HG02885 (cell line): ENCODE data around the gene CARM1.
A peak's percentile ranks its signal among the peaks of the same experiment; 100 is the strongest.
"Not testable (repeated sequence)": the region's sequence is repeated elsewhere in the genome, so short reads cannot be mapped to it uniquely, and the experiment has no call there.

Source experiments
- ATAC-seq: cut with Tn5 transposase; IDR thresholded peaks from one replicate; pipeline ENCODE4 v1.9.1; 2021; ENCODE audit warnings: mild to moderate bottlenecking; ENCODE audit not compliant: unreplicated experiment, poor library complexity

Gene CARM1

DNA sequence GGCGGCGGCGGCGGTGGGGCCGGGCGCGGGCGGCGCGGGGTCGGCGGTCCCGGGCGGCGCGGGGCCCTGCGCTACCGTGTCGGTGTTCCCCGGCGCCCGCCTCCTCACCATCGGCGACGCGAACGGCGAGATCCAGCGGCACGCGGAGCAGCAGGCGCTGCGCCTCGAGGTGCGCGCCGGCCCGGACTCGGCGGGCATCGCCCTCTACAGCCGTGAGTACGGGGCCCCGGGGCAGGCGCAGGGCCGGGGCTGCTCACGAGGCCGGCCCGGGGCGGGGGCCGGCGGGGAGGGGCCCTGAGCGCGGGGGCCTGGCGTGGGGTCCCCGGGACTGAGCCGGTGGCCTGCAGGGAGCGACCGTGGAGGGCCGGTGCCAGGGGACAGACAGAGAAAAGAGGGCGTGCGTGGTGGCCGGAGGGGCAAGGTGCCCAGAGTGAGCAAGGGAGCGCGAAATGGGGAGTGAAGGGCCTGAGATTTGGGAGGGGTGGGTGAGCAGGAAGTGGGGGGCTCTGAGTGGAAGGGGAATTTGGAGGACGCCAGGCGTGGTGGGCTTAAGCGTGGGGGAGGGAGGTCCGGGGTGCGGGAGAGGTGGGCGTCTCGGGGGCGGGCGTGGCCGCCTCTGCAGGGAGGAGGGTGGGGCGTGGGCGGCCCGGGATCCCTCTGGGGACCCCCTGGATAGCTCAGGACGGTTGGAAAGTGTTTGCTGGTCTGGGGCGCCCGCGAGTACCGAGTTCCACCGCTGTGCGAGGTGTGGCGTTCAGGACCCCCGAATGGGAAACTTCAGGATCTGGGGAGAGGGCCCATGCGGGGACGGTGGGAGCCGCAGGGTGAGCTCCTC, 575 bp downstream of the CARM1 start:
- ATAC-seq: peak; percentile 8

DNA sequence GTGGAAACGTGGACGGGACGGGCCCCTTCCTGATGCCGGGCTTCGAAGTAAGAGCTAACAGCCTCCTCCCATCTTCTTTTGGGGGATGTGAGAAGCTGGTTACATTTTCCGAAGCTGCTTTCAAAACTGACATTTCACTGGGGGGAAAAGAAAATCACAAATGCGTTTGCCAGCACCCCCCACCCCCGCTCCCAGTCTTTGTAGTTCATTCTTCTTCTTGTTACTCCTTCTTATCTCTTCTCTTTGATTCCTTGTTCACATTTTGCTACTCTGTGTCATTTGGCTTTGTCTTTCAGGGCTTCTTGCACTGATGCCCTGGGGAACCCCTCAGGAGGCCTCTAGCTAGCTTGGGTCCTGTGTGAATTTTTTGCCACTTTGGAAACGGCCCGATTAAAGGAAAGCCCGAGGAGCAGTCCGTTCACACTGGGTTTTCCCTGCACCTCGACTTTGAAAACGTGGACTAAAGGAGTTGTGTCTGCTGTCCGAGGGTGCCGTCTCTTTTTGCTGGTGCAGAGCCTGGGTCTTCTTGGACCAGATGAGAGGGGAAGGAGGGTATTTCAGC, 1.3 kb downstream of the CARM1 start:
- no peak for ATAC-seq

DNA sequence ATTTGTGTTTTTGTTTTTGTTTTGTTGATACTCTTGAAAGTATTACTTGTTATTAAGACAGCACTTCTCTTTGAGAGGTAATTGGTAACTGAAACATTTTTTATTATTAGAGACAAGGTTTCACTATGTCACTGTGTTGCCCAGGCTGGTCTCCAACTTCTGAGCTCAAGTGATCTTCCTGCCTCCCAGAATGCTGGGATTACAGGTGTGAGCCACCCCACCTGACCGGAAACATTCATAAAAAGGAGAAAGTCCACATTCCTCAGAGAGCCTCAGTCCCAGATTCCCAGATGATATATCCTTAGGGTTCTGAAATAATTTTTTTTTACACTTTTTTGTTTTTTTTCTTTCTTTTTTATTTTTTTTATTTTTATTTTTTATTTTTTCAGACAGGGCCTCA, 2.7 kb downstream of the CARM1 start:
- ATAC-seq: no peak

DNA sequence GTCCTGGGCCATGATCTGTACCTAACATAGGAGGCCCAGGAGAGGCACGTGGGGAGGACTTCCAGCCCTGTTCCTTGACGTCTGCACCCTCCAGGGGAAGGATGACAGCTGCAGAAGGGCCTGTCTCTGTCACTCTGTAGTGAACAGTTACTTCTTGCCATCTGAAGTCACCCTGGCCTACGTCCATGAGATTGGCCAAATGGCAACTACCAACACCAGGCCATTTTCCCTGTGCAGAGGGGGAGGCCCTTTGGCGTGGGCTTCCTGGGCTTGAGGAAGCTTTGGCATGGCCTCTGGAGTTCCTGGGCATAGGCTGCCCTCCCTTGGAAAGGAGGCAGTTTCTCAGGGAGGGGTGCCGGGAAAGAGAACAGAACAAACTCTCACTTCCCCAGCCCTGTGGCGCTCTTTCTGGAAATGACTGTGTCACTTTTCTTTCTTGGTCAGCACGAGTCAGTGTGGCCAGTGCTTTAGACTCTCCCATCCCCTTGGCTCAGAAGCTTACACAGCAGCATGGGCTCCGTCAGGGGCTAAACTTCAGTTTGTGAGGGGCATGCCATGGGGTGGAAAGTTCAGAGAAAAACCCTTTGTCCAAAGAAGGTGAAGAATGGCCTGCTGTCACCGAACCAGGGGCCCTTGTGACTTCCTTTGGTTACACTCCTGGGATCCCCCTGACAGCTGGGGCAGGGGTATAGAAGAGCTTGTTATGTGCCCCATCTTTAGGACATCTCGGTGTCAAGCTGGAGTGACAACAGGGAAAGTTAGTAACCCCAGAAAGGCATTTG, 5.3 kb downstream of the CARM1 start:
- ATAC-seq: peak; percentile 60

DNA sequence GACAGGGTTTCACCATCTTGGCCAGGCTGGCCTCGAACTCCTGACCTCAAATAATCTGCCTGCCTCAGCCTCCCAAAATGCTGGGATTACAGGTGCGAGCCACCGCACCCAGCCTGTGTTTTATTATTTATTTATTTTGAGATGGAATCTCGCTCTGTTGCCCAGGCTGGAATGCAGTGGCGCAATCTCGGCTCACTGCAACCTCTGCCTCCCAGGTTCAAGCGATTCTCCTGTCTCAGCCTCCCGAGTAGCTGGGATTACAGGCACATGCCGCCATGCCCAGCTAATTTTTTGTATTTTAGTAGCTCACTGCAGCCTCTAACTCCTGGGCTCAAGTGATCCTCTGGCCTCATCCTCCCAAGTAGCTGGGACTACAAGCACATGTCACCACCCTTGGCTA, 6.3 kb downstream of the CARM1 start:
- ATAC-seq: not testable (repeated sequence)

DNA sequence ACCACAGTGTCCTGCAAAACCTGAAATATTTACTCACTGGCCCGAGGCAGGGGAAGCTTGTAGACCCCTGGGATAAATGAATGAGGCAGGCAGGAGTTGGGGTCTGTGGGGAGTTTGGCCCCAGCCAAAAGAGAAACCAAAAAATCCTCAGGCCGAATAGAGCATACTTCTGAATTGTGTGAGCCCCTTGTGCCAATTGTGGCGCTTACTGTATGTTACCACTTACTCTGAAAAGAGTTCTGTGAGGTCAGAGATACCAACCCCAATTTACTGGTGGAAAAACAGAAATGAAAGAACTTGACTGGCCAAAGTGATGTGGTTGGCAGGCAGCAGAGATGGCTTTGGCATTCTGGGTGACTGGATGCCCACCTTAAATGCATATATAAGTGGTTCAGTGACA, 6.9 kb downstream of the CARM1 start:
- no peak for ATAC-seq

DNA sequence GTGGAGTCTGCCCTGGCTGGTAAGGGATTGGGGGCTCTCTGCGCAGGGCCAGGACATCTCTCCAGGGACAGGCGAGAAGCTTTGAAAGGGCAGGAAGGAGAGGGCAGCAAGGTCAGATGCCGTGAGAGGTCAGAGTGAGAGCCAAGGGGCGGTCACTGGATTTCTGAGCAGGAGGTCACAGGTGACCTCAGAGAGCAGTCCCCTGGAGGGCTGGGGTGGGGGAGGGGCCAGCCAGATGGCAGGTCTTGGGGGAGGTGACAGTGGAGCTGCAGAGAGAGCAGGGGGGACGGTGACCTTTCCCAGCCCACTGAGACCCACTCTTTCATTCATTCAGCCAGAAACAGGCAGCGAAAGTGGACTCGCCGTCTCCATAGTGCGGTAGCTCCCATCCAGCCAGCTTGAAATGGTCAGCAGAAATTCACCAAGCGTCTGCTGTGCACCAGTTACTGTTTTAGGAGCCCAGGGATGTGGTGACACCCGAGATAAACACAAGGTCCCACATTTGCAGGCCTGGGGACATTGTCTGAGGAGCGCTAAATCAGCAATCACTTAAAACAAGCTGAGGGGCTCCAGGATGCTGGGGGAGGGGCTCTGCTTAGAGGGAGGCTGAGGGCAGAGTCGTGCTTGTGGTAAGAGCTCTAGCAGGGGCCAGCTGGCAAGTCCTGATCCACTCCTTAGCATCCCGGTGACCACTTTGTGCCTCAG, 10.2 kb downstream of the CARM1 start:
- no peak for ATAC-seq

DNA sequence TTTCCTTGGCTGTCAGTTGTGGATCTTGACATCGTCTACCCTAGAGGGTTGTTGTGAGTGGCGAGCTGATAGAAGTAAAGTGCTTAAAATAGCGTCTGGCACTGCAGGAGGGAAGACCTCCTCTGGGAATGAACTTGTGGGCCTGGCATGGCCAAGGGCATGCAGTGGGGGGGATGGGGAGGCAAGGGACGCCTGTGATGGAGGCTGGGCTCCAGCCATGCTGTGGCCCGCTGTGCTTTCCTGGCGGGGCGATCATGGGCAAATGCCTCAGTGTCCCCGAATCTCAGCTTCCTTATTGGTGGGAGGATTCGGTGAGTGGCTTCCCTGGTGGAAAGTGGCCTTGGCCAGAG, 10.7 kb downstream of the CARM1 start:
- ATAC-seq: no peak

DNA sequence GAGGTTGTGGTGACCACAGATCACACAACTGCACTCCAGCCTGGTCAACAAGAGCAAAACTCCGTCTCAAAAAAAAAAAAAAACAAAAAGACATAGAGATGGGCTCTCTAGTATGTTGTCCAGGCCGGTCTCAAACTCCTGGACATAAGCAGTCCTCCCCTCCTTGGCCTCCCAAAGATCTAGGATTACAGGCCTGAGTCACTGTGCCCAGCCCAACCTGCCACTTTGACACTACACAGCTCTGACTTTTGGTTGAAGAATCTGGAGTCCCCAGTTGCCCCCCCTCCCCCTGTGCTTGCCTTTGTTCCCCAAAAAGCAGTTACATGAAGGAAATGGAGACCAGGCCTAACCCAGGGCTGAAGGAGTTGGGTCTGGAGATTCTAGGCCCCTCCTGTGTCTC, 12.9 kb downstream of the CARM1 start:
- no peak for ATAC-seq

DNA sequence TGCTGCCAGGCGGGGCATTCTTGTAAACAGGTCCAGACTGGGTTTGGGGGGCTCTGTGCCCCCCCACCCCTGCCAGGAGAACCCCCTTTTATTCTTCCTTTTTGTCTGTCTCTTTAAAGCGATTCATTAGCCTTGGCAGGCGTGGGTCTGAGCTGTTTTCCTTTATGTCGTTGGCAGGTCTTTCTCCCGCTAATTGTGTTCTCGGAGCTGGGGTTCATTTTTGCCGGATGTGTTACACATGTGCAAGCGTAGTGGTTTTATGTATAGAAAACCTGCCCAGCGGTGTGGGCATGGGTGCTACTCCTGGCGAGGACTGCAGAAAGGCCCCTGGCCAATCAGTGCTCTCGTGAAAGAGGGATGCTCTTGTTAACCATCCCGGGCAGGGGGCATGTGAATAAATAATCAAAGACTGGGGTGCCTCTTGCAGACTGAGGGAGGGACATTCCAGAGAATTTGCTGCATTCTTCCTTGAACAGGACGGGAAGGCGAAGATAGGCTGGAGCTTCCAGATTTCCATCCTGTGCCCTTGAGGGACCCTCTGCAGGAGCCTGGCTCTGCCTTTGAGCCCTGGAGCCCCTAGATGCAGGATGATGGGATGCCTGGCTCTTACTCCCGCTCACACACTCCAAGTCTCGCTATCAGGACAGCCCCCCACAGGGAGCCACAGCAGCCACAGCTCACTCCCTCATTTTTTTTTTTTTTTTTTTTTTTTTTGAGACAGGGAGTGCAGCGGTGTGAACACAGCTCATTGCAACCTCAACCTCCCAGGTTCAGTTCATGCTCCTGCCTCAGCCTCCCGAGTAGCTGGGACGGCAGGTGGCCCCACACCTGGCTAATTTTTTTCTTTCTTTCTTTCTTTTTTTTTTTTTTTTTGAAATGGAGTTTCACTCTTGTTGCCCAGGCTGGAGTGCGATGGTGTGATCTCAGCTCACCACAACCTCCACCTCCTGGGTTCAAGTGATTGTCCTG, 14.1 kb downstream of the CARM1 start:
- ATAC-seq: no peak

DNA sequence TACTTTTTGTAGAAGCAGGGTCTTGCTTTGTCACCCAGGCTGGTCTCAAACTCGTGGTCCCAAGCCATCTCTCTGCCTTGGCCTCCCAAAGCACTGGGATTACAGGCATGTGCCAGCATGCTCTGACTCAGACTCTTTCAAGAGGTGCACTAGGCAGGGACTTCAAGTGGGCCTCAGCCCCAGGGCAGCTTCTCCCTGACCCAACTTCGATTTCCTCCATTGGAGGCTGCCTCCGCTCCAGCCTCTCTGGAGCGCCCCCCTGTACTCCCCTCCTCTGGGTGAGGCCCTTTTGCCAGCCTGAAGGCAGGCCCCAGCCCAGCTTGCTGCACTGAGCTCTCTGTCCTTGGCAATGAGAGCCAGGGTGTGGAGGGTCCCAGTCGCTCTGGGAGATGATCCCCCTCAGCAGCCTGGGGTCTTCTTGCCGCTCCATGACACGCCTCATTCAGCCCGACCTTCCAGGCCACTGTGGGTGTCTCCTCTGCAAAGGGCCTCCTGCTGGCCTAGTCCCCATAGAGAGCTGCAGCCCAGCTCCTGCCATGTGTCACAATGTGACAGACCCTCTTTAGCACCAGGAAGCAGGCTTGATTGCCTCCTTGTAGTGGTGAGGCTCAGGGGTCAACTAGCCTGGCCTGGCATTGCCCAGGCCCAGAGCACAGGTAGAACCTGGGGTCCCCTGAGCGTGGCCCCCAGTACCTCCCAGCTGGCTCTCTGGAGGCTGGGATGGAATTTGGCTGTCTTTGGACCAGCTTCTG, 16.4 kb downstream of the CARM1 start:
- ATAC-seq: no peak

DNA sequence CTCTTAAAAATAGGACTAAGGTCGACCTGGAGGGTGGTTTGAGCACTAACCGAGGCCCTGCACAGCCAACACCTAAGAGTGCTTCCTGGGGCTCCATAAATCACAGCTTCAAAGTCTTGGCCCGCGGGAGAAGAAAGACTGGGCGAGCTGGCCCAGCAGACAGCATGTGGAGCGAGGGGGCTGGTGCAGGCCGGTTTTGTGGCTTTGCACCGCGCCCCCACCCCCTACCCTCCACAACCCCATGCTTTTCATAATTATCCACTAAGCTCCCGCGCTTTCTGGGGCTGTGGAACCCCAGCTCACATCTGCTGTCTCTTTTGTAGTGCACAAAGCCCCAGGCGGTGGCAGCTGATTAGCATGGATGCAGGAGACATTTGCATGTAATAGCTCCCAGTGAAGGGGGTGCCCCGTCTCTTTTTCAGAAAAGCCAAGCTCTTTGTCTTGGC, 17.1 kb downstream of the CARM1 start:
- no peak for ATAC-seq

DNA sequence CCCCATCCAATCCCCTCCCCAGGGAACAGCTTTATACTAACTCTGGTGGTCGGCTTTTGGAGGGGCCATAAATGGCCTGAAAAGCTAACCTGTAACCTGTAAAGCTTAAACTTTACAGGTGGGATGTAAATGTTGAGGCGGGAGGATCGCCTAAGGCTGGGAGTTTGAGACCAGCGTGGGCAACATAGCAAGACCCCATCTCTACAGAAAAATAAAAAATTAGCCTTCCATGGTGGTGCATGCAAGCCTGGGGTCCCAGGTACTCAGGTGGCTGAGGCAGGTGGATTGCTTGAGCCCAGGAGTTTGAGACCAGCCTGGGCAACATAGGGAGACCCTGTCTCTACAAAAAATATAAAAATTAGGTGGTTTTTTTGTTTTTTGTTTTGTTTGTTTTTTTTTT, 18.5 kb downstream of the CARM1 start:
- no peak for ATAC-seq

DNA sequence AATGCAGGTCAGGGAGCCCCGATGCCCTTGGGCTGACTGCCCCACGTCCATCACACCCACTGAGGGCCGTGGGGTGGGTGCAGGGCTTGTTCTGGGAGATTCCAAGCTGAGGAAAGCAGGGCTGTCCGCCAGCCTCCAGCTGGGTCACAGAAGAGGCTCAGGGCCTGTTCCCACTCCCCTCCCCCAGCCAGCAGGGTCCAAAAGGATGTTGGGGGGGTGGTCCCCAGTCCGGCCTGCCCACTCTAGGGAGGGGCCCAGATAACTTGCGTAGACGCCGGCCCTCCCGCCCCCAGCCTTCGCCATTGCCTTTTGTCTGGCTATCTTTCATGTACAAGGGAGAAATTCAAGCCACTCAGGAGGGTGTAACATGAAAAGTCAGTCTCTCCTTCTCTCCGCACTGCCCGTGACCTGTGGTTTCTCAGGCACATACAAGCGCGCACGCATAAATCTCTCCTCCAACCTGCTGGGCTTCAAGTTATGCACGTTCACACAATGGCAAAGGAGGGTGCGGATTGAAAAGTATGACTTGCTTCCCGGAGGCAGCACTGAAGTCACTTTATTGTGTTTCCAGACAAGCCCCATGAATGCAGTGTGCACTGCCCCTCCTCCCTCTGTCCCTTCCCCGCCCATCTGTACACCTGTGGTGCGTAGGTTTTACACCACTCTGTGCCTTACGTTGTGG, 20.2 kb downstream of the CARM1 start:
- ATAC-seq: no peak

DNA sequence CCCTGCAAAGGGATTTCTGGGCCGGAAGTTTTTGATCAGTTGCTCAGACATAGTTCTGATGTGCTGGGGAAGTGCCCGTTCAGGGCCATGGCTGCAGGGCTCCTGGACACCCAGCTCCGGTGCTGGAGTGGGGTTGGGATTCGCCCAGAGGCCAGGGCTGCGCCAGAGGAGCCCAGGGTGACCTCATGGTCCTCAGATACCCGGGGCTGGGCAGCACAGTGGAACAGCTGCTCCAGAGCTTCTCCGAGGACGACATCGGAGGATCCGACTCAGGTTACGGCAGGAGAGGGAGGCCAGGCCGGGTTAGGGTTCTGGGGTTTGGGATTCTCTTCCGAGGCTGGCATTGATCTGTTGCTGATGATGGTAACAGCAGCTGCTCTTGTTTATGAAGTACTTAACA, 20.9 kb downstream of the CARM1 start:
- ATAC-seq: no peak

DNA sequence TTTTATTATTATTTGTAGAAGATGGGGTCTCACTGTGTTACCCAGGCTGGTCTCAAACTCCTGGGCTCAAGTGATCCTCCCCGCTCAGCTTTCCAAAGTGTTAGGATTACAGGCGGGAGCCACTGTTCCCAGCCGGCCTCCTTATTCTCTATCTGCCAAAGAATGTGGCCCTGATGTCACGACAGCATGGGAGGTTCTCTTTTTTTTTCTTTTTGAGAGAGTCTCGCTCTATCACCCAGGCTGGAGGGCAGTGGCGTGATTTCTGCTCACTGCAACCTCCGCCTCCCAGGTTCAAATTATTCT, 23.5 kb downstream of the CARM1 start:
- ATAC-seq: no peak

DNA sequence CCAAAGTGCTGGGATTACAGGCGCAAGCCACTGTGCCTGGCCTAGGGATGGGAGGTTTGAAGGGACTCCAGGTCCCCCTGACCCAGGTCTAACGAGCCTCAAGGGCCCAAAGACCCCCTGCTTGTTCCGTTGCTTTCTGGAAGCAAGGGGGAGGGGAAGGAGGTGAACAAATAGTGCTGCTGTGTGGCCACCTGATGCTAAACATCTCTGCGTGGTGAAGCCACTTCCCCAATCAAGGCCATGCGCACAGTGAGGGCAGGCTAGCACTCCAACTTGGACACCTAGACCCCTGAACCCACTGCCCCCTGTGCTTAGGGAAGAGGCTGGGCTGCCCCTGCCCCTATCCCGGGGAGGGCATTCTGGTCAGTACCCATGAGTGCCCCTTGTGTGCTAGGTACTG, 24.0 kb downstream of the CARM1 start:
- no peak for ATAC-seq

DNA sequence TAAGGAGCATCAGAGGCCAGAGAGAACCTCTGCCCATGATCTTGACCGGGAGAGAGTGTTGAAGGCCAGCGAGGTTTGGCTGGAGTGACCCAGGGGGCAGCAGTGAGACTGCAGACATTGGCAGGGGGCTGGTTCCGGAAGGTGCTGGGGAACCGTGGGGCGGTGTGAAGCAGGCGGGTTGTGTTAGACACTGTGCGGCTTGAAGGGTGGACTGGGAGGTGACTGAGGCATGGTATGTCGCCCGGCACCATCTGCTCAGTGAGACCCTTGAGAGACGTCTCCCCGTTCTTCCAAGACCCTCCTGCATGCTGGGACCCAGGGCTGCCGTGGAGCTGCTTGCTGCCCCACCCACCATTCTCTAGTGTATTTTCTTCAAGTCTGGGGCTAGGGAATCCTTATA, 24.6 kb downstream of the CARM1 start:
- no peak for ATAC-seq
